Loucy (cell line): Measurements from ENCODE around the gene SHC3.

ENCODE experiments used
- H2AFZ ChIP-seq: fragments of 200-600 bp; sonication (generic); 2 replicates; pipeline ENCODE4 v1.6.0; 2016; ENCODE audit warnings: antibody characterized with exemption, mild to moderate bottlenecking, low read length, moderate library complexity
- H3F3A ChIP-seq: fragments of 200-600 bp; 2 replicates; pipeline ENCODE4 v1.6.0; 2016; ENCODE audit warnings: antibody characterized with exemption, low read depth, mild to moderate bottlenecking
- H3K27me3 ChIP-seq: fragments of 200-600 bp; sonication (generic); 2 replicates; pipeline ENCODE4 v1.6.1; 2014; ENCODE audit warnings: low read length, mild to moderate bottlenecking; ENCODE audit not compliant: insufficient read depth, poor library complexity, severe bottlenecking
- H3K36me3 ChIP-seq: fragments of 200-600 bp; sonication (generic); 2 replicates; pipeline ENCODE4 v1.6.1; 2016; ENCODE audit warnings: low read length; ENCODE audit not compliant: insufficient read depth
- H3K4me1 ChIP-seq: fragments of 200-600 bp; sonication (generic); 2 replicates; pipeline ENCODE4 v1.5.1; 2014; ENCODE audit warnings: low read length, mild to moderate bottlenecking; ENCODE audit not compliant: insufficient read depth, poor library complexity, severe bottlenecking
- H3K4me2 ChIP-seq: fragments of 200-600 bp; sonication (generic); 2 replicates; pipeline ENCODE4 v1.6.0; 2014; ENCODE audit warnings: antibody characterized with exemption, low read length, low read depth, mild to moderate bottlenecking; ENCODE audit not compliant: poor library complexity, severe bottlenecking
- H3K4me3 ChIP-seq: fragments of 200-600 bp; sonication (generic); 2 replicates; pipeline ENCODE4 v1.5.1; 2014; ENCODE audit warnings: low read length, mild to moderate bottlenecking, mixed read lengths; ENCODE audit not compliant: poor library complexity, severe bottlenecking
- H3K79me2 ChIP-seq: fragments of 200-600 bp; sonication (generic); 2 replicates; pipeline ENCODE4 v1.6.1; 2014; ENCODE audit warnings: low read length; ENCODE audit not compliant: insufficient read depth
- H3K9ac ChIP-seq: fragments of 200-600 bp; sonication (generic); 2 replicates; pipeline ENCODE4 v1.6.0; 2014; ENCODE audit warnings: mild to moderate bottlenecking, low read depth, low read length, moderate library complexity; ENCODE audit not compliant: poor library complexity, severe bottlenecking
- H3K9me2 ChIP-seq: fragments of 200-600 bp; sonication (generic); replicated peaks from 2 replicates; pipeline ENCODE4 v1.6.1; 2016; ENCODE audit warnings: low read depth, low read length, mixed read lengths
- H3K9me3 ChIP-seq: fragments of 200-600 bp; sonication (generic); 2 replicates; pipeline ENCODE4 v1.6.1; 2014; ENCODE audit warnings: mild to moderate bottlenecking, antibody characterized with exemption, low read length, low read depth; ENCODE audit not compliant: insufficient read depth
- H4K20me1 ChIP-seq: fragments of 200-600 bp; sonication (generic); 2 replicates; pipeline ENCODE4 v1.6.0; 2014; ENCODE audit warnings: antibody characterized with exemption, low read length, mild to moderate bottlenecking; ENCODE audit not compliant: insufficient read depth, poor library complexity, severe bottlenecking
- CTCF ChIP-seq: fragments of 200-600 bp; sonication (generic); conservative IDR thresholded peaks from 2 replicates; pipeline ENCODE4 v1.5.1; 2014; ENCODE audit warnings: mild to moderate bottlenecking, antibody characterized with exemption, low read length
- EZH2phosphoT487 ChIP-seq: fragments of 200-600 bp; IDR thresholded peaks from 2 replicates; pipeline ENCODE4 v1.6.1; 2018; ENCODE audit warnings: antibody characterized with exemption, mild to moderate bottlenecking, moderate library complexity, borderline replicate concordance

SHC3 gene

GRCh38 chr9:88974641-88975040 is 204.0 kb downstream of the SHC3 start:
- TF ChIP-seq CTCF (no peak), EZH2phosphoT487 (no peak)
- H3K9me3 ChIP-seq, result no peaks in the 10 kb centered on the region
- no peak overlapping the region for H3K4me2 ChIP-seq
- no peaks in the 10 kb centered on the region for H3K27me3 ChIP-seq
- no peak overlapping the region for H3K4me3 ChIP-seq
- no peaks in the 10 kb centered on the region for H4K20me1 ChIP-seq
- no peak overlapping the region for H2AFZ ChIP-seq
- H3K9ac ChIP-seq, result no peak overlapping the region
- no peaks in the 10 kb centered on the region for H3K36me3 ChIP-seq
- no peaks in the 10 kb centered on the region; the same call in 1 of the 2 replicates for H3F3A ChIP-seq
- H3K79me2 ChIP-seq, result no peaks in the 10 kb centered on the region
- H3K4me1 ChIP-seq, result no peaks in the 10 kb centered on the region
- H3K9me2 ChIP-seq, result no peaks in the 10 kb centered on the region

GRCh38 chr9:88973281-88974045 is 205.2 kb downstream of the SHC3 start:
- Histone ChIP-seq H3K4me1 (no peaks in the 10 kb centered on the region), H3K9me3 (no peaks in the 10 kb centered on the region), H3F3A (no peaks in the 10 kb centered on the region; the same call in 1 of the 2 replicates), H4K20me1 (no peaks in the 10 kb centered on the region), H2AFZ (no peak overlapping the region), H3K79me2 (no peaks in the 10 kb centered on the region), H3K4me2 (no peak overlapping the region), H3K4me3 (no peak overlapping the region), H3K27me3 (no peaks in the 10 kb centered on the region), H3K9ac (no peak overlapping the region), H3K36me3 (no peaks in the 10 kb centered on the region), H3K9me2 (no peaks in the 10 kb centered on the region)
- TF ChIP-seq EZH2phosphoT487 (no peak), CTCF (no peak)

DNA sequence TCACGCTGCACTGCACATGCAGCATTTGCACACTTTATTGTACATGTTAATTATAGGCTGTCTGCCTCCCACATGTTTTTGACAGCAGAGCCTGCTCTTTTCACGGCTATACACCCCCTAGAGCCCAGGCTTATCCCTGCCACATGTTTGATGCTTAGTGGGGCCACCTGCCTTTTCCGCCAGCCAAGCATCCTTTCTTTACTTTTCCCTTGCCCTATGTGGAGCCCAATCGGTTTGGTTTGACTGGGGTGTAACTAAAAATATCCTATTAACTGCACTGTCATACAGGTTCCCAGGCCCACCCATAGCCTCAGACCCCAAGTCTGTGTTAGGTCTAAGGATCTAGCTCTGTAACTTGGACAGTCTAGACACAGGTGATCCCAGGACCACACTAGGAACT is 206.2 kb downstream of the SHC3 start:
- Histone ChIP-seq H3K9ac (no peak overlapping the region), H3K79me2 (no peaks in the 10 kb centered on the region), H3K9me2 (no peaks in the 10 kb centered on the region), H4K20me1 (no peaks in the 10 kb centered on the region), H3K4me3 (no peak overlapping the region), H3K27me3 (no peaks in the 10 kb centered on the region), H2AFZ (no peak overlapping the region), H3K4me1 (no peaks in the 10 kb centered on the region), H3F3A (no peaks in the 10 kb centered on the region; the same call in 1 of the 2 replicates), H3K4me2 (no peak overlapping the region), H3K36me3 (no peaks in the 10 kb centered on the region), H3K9me3 (no peaks in the 10 kb centered on the region)
- TF ChIP-seq EZH2phosphoT487 (no peak), CTCF (no peak)
